Measurements from ENCODE around the gene PCDHGB1. TPM values are rescaled to one million over a fixed set of nuclear protein-coding genes. Genes with fewer than 3 reads are reported as not detected.
"Not testable (repeated sequence)": the region's sequence is repeated elsewhere in the genome, so short reads cannot be mapped to it uniquely, and the experiment has no call there.

The PCDHGB1 gene
- 1.6 TPM for total RNA-seq

DNA sequence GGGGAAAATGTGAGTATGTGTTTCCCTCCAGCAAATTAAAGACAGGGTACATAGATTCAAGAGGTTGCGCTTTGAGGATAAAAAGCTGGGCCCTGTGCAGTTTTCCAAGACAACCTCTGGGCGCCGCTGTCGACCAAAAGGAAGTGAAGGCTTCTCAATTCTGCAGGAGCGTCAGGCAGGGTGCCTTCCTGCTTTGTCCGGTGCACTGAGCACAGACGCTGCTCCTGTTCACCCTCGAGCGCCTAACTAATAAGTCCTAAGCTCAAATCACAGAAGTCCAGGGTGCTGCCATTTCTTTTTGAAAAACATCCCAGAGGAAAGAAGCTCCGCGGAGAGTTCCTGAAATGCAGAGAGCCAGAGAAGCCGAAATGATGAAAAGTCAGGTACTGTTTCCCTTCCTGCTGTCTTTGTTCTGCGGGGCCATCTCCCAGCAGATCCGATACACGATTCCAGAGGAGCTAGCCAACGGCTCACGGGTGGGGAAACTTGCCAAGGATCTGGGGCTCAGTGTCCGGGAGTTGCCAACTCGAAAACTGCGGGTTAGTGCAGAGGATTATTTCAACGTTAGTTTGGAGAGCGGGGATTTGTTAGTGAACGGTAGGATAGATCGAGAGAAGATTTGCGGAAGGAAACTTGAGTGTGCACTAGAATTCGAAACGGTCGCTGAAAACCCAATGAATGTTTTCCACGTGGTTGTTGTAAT, at the start of gene PCDHGB1:
Gene PCDHGB1, plus strand, starts transcription at position 183 of the 703 bp plus-strand sequence. Its CDS starts 162 bp downstream, at position 345.
- Histone ChIP-seq H3K27me3 (ENCODE audit: control insufficient read depth in 3 of 3, insufficient read depth in 3 of 3, low read length in 3 of 3) (peaks cover 0 to 21% (median 9%) of the 10 kb centered on the region in 3 donors), H3K9me3 (ENCODE audit: control insufficient read depth in 3 of 3, low read length in 3 of 3) (peaks cover 13 to 22% (median 15%) of the 10 kb centered on the region in 3 donors), H3K36me3 (ENCODE audit: control insufficient read depth in 3 of 3, insufficient read depth in 3 of 3, low read length in 3 of 3) (peaks cover 0 to 3% (median 2%) of the 10 kb centered on the region in 3 donors), H3K4me1 (ENCODE audit: control insufficient read depth in 3 of 3, insufficient read depth in 3 of 3, low read length in 3 of 3) (no peaks in the 10 kb centered on the region), H3K27ac (ENCODE audit: low read depth, low read length) (no peak within 1 kb of the TSS), H3K4me3 (ENCODE audit: low read length in 3 of 3) (peak within 1 kb of the TSS; percentile 28 to 37 (median 35)), H3K9ac (ENCODE audit: low read depth in 1 of 3, low read length in 3 of 3) (peak within 1 kb of the TSS in 1 of 3 donors; percentile 25)

- H3K9me3 ChIP-seq (ENCODE audit: control insufficient read depth in 3 of 3, low read length in 3 of 3), result peaks cover 9 to 33% (median 16%) of the 10 kb centered on the region in 3 donors
- no peak within 1 kb of the TSS for H3K4me3 ChIP-seq (ENCODE audit: low read length in 3 of 3)
- H3K27me3 ChIP-seq (ENCODE audit: control insufficient read depth in 3 of 3, insufficient read depth in 3 of 3, low read length in 3 of 3), result no peaks in the 10 kb centered on the region
- peaks cover 0 to 2% (median 0%) of the 10 kb centered on the region in 3 donors for H3K36me3 ChIP-seq (ENCODE audit: control insufficient read depth in 3 of 3, insufficient read depth in 3 of 3, low read length in 3 of 3)
- no peak within 1 kb of the TSS for H3K27ac ChIP-seq (ENCODE audit: low read depth, low read length)
- no peak within 1 kb of the TSS for H3K9ac ChIP-seq (ENCODE audit: low read depth in 1 of 3, low read length in 3 of 3)
- no peaks in the 10 kb centered on the region for H3K4me1 ChIP-seq (ENCODE audit: control insufficient read depth in 3 of 3, insufficient read depth in 3 of 3, low read length in 3 of 3)
Measured at GRCh38 chr5:141303756-141304155, 46.1 kb upstream of the PCDHGB1 start, which contains the start of gene SLC25A2. Gene SLC25A2 (minus strand): TSS chr5:141304049. CDS start chr5:141303865, 184 bp downstream.

GRCh38 chr5:141306630-141307029, 43.3 kb upstream of the PCDHGB1 start:
- no peaks in the 10 kb centered on the region for H3K4me1 ChIP-seq (ENCODE audit: control insufficient read depth in 3 of 3, insufficient read depth in 3 of 3, low read length in 3 of 3)
- H3K36me3 ChIP-seq (ENCODE audit: control insufficient read depth in 3 of 3, insufficient read depth in 3 of 3, low read length in 3 of 3), result peaks cover 0 to 2% (median 0%) of the 10 kb centered on the region in 3 donors
- peak overlapping the region in 1 of 3 donors; percentile 13 for H3K4me3 ChIP-seq (ENCODE audit: low read length in 3 of 3)
- no peak overlapping the region for H3K27ac ChIP-seq (ENCODE audit: low read depth, low read length)
- peaks cover 9 to 20% (median 18%) of the 10 kb centered on the region in 3 donors for H3K9me3 ChIP-seq (ENCODE audit: control insufficient read depth in 3 of 3, low read length in 3 of 3)
- no peaks in the 10 kb centered on the region for H3K27me3 ChIP-seq (ENCODE audit: control insufficient read depth in 3 of 3, insufficient read depth in 3 of 3, low read length in 3 of 3)
- no peak overlapping the region for H3K9ac ChIP-seq (ENCODE audit: low read depth in 1 of 3, low read length in 3 of 3)

GRCh38 chr5:141313711-141314110, 36.2 kb upstream of the PCDHGB1 start:
- H3K4me1 ChIP-seq (ENCODE audit: control insufficient read depth in 3 of 3, insufficient read depth in 3 of 3, low read length in 3 of 3), result peaks cover 4 to 7% (median 4%) of the 10 kb centered on the region in 3 donors
- no peak overlapping the region for H3K9ac ChIP-seq (ENCODE audit: low read depth in 1 of 3, low read length in 3 of 3)
- peaks cover 7 to 16% (median 10%) of the 10 kb centered on the region in 3 donors for H3K36me3 ChIP-seq (ENCODE audit: control insufficient read depth in 3 of 3, insufficient read depth in 3 of 3, low read length in 3 of 3)
- H3K27ac ChIP-seq (ENCODE audit: low read depth, low read length), result no peak overlapping the region
- no peak overlapping the region for H3K4me3 ChIP-seq (ENCODE audit: low read length in 3 of 3)
- H3K27me3 ChIP-seq (ENCODE audit: control insufficient read depth in 3 of 3, insufficient read depth in 3 of 3, low read length in 3 of 3), result no peaks in the 10 kb centered on the region
- peaks cover 0 to 10% (median 8%) of the 10 kb centered on the region in 3 donors for H3K9me3 ChIP-seq (ENCODE audit: control insufficient read depth in 3 of 3, low read length in 3 of 3)

GRCh38 chr5:141316963-141317362, 32.9 kb upstream of the PCDHGB1 start:
- H3K4me3 ChIP-seq (ENCODE audit: low read length in 3 of 3); H3K27me3 ChIP-seq (ENCODE audit: control insufficient read depth in 3 of 3, insufficient read depth in 3 of 3, low read length in 3 of 3); H3K27ac ChIP-seq (ENCODE audit: low read depth, low read length); H3K9ac ChIP-seq (ENCODE audit: low read depth in 1 of 3, low read length in 3 of 3): not testable (repeated sequence)
- Histone ChIP-seq H3K9me3 (ENCODE audit: control insufficient read depth in 3 of 3, low read length in 3 of 3) (peaks cover 2 to 21% (median 8%) of the 10 kb centered on the region in 3 donors), H3K4me1 (ENCODE audit: control insufficient read depth in 3 of 3, insufficient read depth in 3 of 3, low read length in 3 of 3) (peaks cover 4 to 28% (median 14%) of the 10 kb centered on the region in 3 donors), H3K36me3 (ENCODE audit: control insufficient read depth in 3 of 3, insufficient read depth in 3 of 3, low read length in 3 of 3) (peaks cover 15 to 27% (median 19%) of the 10 kb centered on the region in 3 donors)

DNA sequence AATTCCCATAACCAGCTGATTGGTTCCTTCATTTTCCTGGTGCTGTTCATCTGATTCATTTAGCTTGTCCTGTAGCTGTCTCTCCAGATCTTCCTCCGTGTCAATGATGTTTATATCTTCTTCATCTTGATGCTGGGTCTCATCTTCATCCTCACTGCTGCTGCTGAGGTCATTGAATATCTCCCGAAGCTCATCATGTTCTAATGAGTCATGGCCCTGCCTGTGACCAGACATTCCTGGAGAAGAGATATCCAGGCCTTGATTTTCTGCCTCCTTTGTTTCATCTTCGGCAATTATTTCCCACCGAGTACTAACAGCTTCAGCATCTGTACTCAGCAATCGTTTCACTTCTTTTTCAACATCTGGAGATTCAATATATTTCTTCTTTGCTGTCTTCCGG, 30.7 kb upstream of the PCDHGB1 start:
- H3K9me3 ChIP-seq (ENCODE audit: control insufficient read depth in 3 of 3, low read length in 3 of 3), result peaks cover 2 to 19% (median 8%) of the 10 kb centered on the region in 3 donors
- no peak overlapping the region for H3K9ac ChIP-seq (ENCODE audit: low read depth in 1 of 3, low read length in 3 of 3)
- peaks cover 15 to 27% (median 19%) of the 10 kb centered on the region in 3 donors for H3K36me3 ChIP-seq (ENCODE audit: control insufficient read depth in 3 of 3, insufficient read depth in 3 of 3, low read length in 3 of 3)
- peaks cover 4 to 28% (median 14%) of the 10 kb centered on the region in 3 donors for H3K4me1 ChIP-seq (ENCODE audit: control insufficient read depth in 3 of 3, insufficient read depth in 3 of 3, low read length in 3 of 3)
- no peaks in the 10 kb centered on the region for H3K27me3 ChIP-seq (ENCODE audit: control insufficient read depth in 3 of 3, insufficient read depth in 3 of 3, low read length in 3 of 3)
- peak overlapping the region; percentile 98 for H3K27ac ChIP-seq (ENCODE audit: low read depth, low read length)
- peak overlapping the region; percentile 93 to 99 (median 96) for H3K4me3 ChIP-seq (ENCODE audit: low read length in 3 of 3)

GRCh38 chr5:141319699-141320098, 30.2 kb upstream of the PCDHGB1 start:
- peaks cover 2 to 23% (median 8%) of the 10 kb centered on the region in 3 donors for H3K9me3 ChIP-seq (ENCODE audit: control insufficient read depth in 3 of 3, low read length in 3 of 3)
- H3K4me1 ChIP-seq (ENCODE audit: control insufficient read depth in 3 of 3, insufficient read depth in 3 of 3, low read length in 3 of 3), result peaks cover 4 to 28% (median 14%) of the 10 kb centered on the region in 3 donors
- H3K9ac ChIP-seq (ENCODE audit: low read depth in 1 of 3, low read length in 3 of 3), result peak overlapping the region in 2 of 3 donors; percentile 95 to 97
- peak overlapping the region; percentile 98 for H3K27ac ChIP-seq (ENCODE audit: low read depth, low read length)
- peaks cover 15 to 27% (median 19%) of the 10 kb centered on the region in 3 donors for H3K36me3 ChIP-seq (ENCODE audit: control insufficient read depth in 3 of 3, insufficient read depth in 3 of 3, low read length in 3 of 3)
- H3K4me3 ChIP-seq (ENCODE audit: low read length in 3 of 3), result peak overlapping the region; percentile 93 to 99 (median 96)
- no peaks in the 10 kb centered on the region for H3K27me3 ChIP-seq (ENCODE audit: control insufficient read depth in 3 of 3, insufficient read depth in 3 of 3, low read length in 3 of 3)

- Histone ChIP-seq H3K27me3 (ENCODE audit: control insufficient read depth in 3 of 3, insufficient read depth in 3 of 3, low read length in 3 of 3) (no peaks in the 10 kb centered on the region), H3K4me3 (ENCODE audit: low read length in 3 of 3) (peak within 1 kb of the TSS; percentile 93 to 99 (median 96)), H3K4me1 (ENCODE audit: control insufficient read depth in 3 of 3, insufficient read depth in 3 of 3, low read length in 3 of 3) (peaks cover 4 to 28% (median 14%) of the 10 kb centered on the region in 3 donors), H3K9ac (ENCODE audit: low read depth in 1 of 3, low read length in 3 of 3) (peak within 1 kb of the TSS; percentile 95 to 99 (median 97)), H3K27ac (ENCODE audit: low read depth, low read length) (peak within 1 kb of the TSS; percentile 98), H3K36me3 (ENCODE audit: control insufficient read depth in 3 of 3, insufficient read depth in 3 of 3, low read length in 3 of 3) (peaks cover 15 to 27% (median 19%) of the 10 kb centered on the region in 3 donors), H3K9me3 (ENCODE audit: control insufficient read depth in 3 of 3, low read length in 3 of 3) (peaks cover 2 to 20% (median 7%) of the 10 kb centered on the region in 3 donors)
Measured at GRCh38 chr5:141320225-141321169, 29.4 kb upstream of the PCDHGB1 start, which contains the start of gene TAF7. Gene TAF7 (minus strand): TSS chr5:141320784. CDS start chr5:141320044, 740 bp downstream.

DNA sequence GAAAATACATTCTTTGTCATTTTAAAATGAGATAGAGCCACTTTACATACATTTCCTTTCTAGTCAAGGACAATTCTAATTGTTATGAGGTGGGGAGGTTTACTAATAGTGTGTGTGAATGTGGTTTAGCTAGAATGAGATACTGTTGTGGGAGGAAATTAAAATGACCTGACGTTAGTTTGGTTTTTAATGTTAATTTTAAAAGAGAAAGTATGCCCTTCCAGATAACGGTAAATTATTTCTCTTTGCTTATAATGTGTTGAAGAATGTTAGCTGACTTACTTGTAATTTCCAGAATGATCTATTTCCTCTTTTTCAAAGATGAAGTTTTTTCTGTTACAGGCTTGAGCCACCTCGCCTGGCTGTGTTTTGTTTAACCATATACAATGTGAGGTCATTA, 27.6 kb upstream of the PCDHGB1 start:
- H3K4me1 ChIP-seq (ENCODE audit: control insufficient read depth in 3 of 3, insufficient read depth in 3 of 3, low read length in 3 of 3), result peaks cover 4 to 32% (median 14%) of the 10 kb centered on the region in 3 donors
- H3K27me3 ChIP-seq (ENCODE audit: control insufficient read depth in 3 of 3, insufficient read depth in 3 of 3, low read length in 3 of 3), result no peaks in the 10 kb centered on the region
- peaks cover 8 to 20% (median 14%) of the 10 kb centered on the region in 3 donors for H3K36me3 ChIP-seq (ENCODE audit: control insufficient read depth in 3 of 3, insufficient read depth in 3 of 3, low read length in 3 of 3)
- H3K27ac ChIP-seq (ENCODE audit: low read depth, low read length), result no peak overlapping the region
- H3K9ac ChIP-seq (ENCODE audit: low read depth in 1 of 3, low read length in 3 of 3), result no peak overlapping the region
- peaks cover 2 to 20% (median 7%) of the 10 kb centered on the region in 3 donors for H3K9me3 ChIP-seq (ENCODE audit: control insufficient read depth in 3 of 3, low read length in 3 of 3)
- H3K4me3 ChIP-seq (ENCODE audit: low read length in 3 of 3), result no peak overlapping the region

All from skeletal muscle tissue (tissue), 4 donors.